ENCODE data around the gene PIGS. TPM values are rescaled to one million over a fixed set of nuclear protein-coding genes. Genes with fewer than 3 reads are reported as not detected.

The PIGS gene
- total and polyA plus RNA-seq, 2 of the 13 experiments (the other 11 are each of a cell fraction or from before 2014, with no cell fraction given), result 31.7 to 42.6 TPM

DNA sequence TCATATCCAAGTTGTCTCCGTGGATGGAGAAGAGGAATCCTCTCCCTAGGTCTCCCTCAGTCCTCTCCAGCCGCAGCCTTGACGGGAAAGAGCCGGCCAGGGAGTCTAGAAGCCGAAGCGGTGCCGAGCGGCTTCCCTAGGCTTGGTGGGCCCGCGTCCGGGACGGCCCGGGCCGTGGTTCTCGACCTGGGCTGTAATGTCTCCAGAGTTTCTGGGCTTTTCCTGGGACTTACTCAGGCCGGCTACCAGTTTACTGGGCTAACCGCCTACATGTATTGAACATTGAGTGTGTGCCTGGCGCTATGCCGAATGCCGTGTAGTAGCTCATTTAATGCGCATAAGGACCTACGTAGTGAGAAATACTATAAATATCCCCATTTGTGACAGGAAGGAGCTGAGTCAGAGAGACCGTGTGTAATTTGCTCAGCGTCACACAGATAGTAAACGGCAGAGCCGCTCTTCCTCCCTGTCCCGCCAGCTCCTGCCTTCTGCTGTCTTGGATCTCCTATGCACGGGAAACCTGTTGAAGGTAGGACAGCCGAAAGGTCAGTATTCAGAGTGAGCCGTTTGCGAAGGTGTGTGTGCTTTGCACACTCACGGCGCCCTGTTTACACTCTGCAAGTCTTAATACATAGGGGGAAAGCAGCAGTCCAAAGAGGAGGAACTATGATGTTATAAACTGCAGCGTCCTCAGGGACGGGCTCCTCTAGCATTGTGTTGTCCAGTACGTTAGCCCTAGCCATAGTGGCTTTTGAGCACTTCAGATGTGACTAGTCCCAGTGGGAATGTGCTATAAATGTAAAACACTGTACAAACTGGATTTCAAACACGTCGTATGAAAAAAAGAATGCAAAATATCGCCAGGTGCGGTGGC lies 28.2 kb upstream of the PIGS start (continued):
- no peak for TF ChIP-seq ZNF318 (CRISPR knock-in tag; IDR thresholded peaks at IDR 0.05)
- TF ChIP-seq ZBTB43 (CRISPR knock-in tag; conservative IDR thresholded peaks at IDR 0.05), result peak; percentile 93
- TF ChIP-seq HNF4A (CRISPR knock-in tag; IDR thresholded peaks at IDR 0.05), result no peak
- TF ChIP-seq, protein P1, sequence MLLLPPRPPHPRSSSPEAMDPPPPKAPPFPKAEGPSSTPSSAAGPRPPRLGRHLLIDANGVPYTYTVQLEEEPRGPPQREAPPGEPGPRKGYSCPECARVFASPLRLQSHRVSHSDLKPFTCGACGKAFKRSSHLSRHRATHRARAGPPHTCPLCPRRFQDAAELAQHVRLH (CRISPR knock-in tag; IDR thresholded peaks at IDR 0.05; ENCODE audit: borderline replicate concordance, low read depth), result no peak
- no peak for TF ChIP-seq MTF2 (CRISPR knock-in tag; IDR thresholded peaks at IDR 0.05; ENCODE audit: borderline replicate concordance)
- TF ChIP-seq HOXD1 (CRISPR knock-in tag; IDR thresholded peaks at IDR 0.05), result no peak
- 0 out of 2 replicates have a peak, but pooled peaks have one; percentile 14 for TF ChIP-seq ZKSCAN8 (CRISPR knock-in tag; IDR thresholded peaks at IDR 0.05; ENCODE audit: borderline replicate concordance)
- TF ChIP-seq KAT7 (CRISPR knock-in tag; IDR thresholded peaks at IDR 0.05; ENCODE audit: borderline replicate concordance), result peak; percentile 67; the same call in 1 of the 2 replicates
- TF ChIP-seq ZNF724P (CRISPR knock-in tag; IDR thresholded peaks at IDR 0.05; ENCODE audit: borderline replicate concordance), result no peak
- TF ChIP-seq MXI1 (IDR thresholded peaks at IDR 0.05; ENCODE audit: borderline replicate concordance, low read depth, low read length), result no peak
- TF ChIP-seq MTA1 (CRISPR knock-in tag; IDR thresholded peaks at IDR 0.05; ENCODE audit: borderline replicate concordance), result no peak
- no peak for TF ChIP-seq ZBTB14 (CRISPR knock-in tag; IDR thresholded peaks at IDR 0.05)
- no peak for TF ChIP-seq RXRA (CRISPR knock-in tag; IDR thresholded peaks at IDR 0.05)
- TF ChIP-seq, protein P2, sequence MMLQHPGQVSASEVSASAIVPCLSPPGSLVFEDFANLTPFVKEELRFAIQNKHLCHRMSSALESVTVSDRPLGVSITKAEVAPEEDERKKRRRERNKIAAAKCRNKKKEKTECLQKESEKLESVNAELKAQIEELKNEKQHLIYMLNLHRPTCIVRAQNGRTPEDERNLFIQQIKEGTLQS (CRISPR knock-in tag; IDR thresholded peaks at IDR 0.05), result no peak
- no peak; the same call in 1 of the 2 replicates for TF ChIP-seq NFIC (IDR thresholded peaks at IDR 0.05; ENCODE audit: low read length)
- TF ChIP-seq NR2C2 (CRISPR knock-in tag; IDR thresholded peaks at IDR 0.05; ENCODE audit: borderline replicate concordance), result no peak
- no peak for TF ChIP-seq SSRP1 (CRISPR knock-in tag; IDR thresholded peaks at IDR 0.05)
- TF ChIP-seq RBM39 (IDR thresholded peaks at IDR 0.05; ENCODE audit: low read depth, low read length, poor library complexity, severe bottlenecking), result peak; percentile 67
